Sigmoid colon (tissue), 7 donors: ENCODE data around the gene GTSE1. TPM values are rescaled to one million over a fixed set of nuclear protein-coding genes. Genes with fewer than 3 reads are reported as not detected.

Experiments
- DNase-seq: peaks from one replicate; pipeline ENCODE4 v3.0.0-alpha.2; 2019
- H3K27ac ChIP-seq, 4 donors: fragments of 200-600 bp; sonication (generic); one replicate each; pipeline ENCODE4 v1.5.1; 2016 to 2019; ENCODE audit warnings: mild to moderate bottlenecking in 1 of 4
- H3K27me3 ChIP-seq, 3 donors: fragments of 200-600 bp; sonication (generic); one replicate each; pipeline ENCODE4 v1.5.1; 2019; ENCODE audit warnings: mild to moderate bottlenecking in 1 of 3
- H3K36me3 ChIP-seq, 4 donors: fragments of 200-600 bp; sonication (generic); one replicate each; pipeline ENCODE4 v1.5.1; 2016 to 2019
- H3K4me1 ChIP-seq, 4 donors: fragments of 200-600 bp; sonication (generic); one replicate each; pipeline ENCODE4 v1.5.1; 2017 to 2019
- H3K4me3 ChIP-seq, 4 donors: fragments of 200-600 bp; sonication (generic); one replicate each; pipeline ENCODE4 v1.5.1; 2017 to 2019; ENCODE audit warnings: mild to moderate bottlenecking in 2 of 4, moderate library complexity in 1 of 4
- H3K9me3 ChIP-seq, 4 donors: fragments of 200-600 bp in 3 of 4; sonication (generic) in 3 of 4; one replicate each; pipeline versions ENCODE4 v1.5.1 to v1.6.1; 2013 to 2019
- CTCF ChIP-seq, 4 experiments: fragments of 450-650 bp in 3 of 4; fragments of 200-600 bp in 1 of 4; IDR thresholded peaks; one replicate each; pipeline ENCODE4 v1.5.1; 2016 to 2019; ENCODE audit warnings: antibody characterized with exemption in 4 of 4, mild to moderate bottlenecking in 3 of 4, moderate library complexity in 2 of 4
- EP300 ChIP-seq, 4 donors: sonication (generic); formaldehyde crosslinking; IDR thresholded peaks; one replicate each; pipeline ENCODE4 v1.6.1; 2017; ENCODE audit warnings: antibody characterized with exemption in 4 of 4
- POLR2A ChIP-seq, 2 donors: fragments of 450-650 bp; IDR thresholded peaks; one replicate each; pipeline ENCODE4 v1.6.1; 2016; ENCODE audit warnings: antibody characterized with exemption in 2 of 2, mild to moderate bottlenecking in 2 of 2, moderate library complexity in 2 of 2
- POLR2AphosphoS5 ChIP-seq, 4 donors: sonication (generic); formaldehyde crosslinking; IDR thresholded peaks; one replicate each; pipeline ENCODE4 v1.6.1; 2017; ENCODE audit warnings: antibody characterized with exemption in 4 of 4
- WGBS, 2 donors: extraction: QIAGEN DNeasy Blood & Tissue Kit; methylation state at CpG; one replicate each; pipeline ENCODE4 v1.1.7; 2013; 5-methylcytosine and 5-hydroxymethylcytosine counted together
- intact Hi-C: fragments of 100-400 bp; cut with DNase I; formaldehyde crosslinking; loops from one replicate; pipeline ENCODE4 v1.15.1; 2023
- polyA plus RNA-seq, 3 donors: library from polyadenylated mRNA; stranded (reverse); fragments of 200-250 nt; gene quantifications; one replicate each; pipeline ENCODE4 v1.2.3, GENCODE V29; 2013
- total RNA-seq, 4 donors: library from RNA; depleted of rRNA; stranded (reverse); fragments of >200 nt; gene quantifications; one replicate each; pipeline ENCODE4 v1.1.0, GENCODE V29; 2016
- donor health status: healthy with polysubstance abuse.
- donor health status: Bipolar disorder and iron deficiency.
- donor health status: healthy.

GTSE1 gene
- total and polyA plus RNA-seq, 7 donors = 0.27 to 14.3 (median 0.99) TPM; not detected in 1

- no peak overlapping the region for H3K4me3 ChIP-seq
- H3K9me3 ChIP-seq = no peaks in the 10 kb centered on the region
- intact Hi-C loops = no loop called here
- WGBS, 2 donors = 9 to 43% methylated on average over 8 of the region's 8 CpGs
- H3K36me3 ChIP-seq = no peaks in the 10 kb centered on the region
- peaks cover 0 to 4% (median 0%) of the 10 kb centered on the region in 3 donors for H3K27me3 ChIP-seq
- DNase-seq = no peak
- no peak for TF ChIP-seq CTCF (IDR thresholded peaks at IDR 0.05)
- no peak for TF ChIP-seq POLR2A (IDR thresholded peaks at IDR 0.05)
- TF ChIP-seq EP300 (IDR thresholded peaks at IDR 0.05) = no peak
- no peak for TF ChIP-seq POLR2AphosphoS5 (IDR thresholded peaks at IDR 0.05)
- H3K4me1 ChIP-seq = no peaks in the 10 kb centered on the region
- H3K27ac ChIP-seq = no peak overlapping the region
Measured at GRCh38 chr22:46373159-46373558, 76.5 kb downstream of the GTSE1 start.

- Histone ChIP-seq H3K36me3 (no peaks in the 10 kb centered on the region), H3K27me3 (peaks cover 0 to 4% (median 0%) of the 10 kb centered on the region in 3 donors), H3K27ac (no peak overlapping the region), H3K4me3 (no peak overlapping the region), H3K9me3 (no peaks in the 10 kb centered on the region), H3K4me1 (no peaks in the 10 kb centered on the region)
- TF ChIP-seq POLR2A (IDR thresholded peaks at IDR 0.05) (no peak), POLR2AphosphoS5 (IDR thresholded peaks at IDR 0.05) (no peak), EP300 (IDR thresholded peaks at IDR 0.05) (no peak), CTCF (IDR thresholded peaks at IDR 0.05) (no peak)
- intact Hi-C loops = no loop called here
- WGBS, 2 donors = 8 to 21% methylated on average over 31 of the region's 31 CpGs
- DNase-seq = no peak
Measured at GRCh38 chr22:46373921-46374662, 77.4 kb downstream of the GTSE1 start.

- Histone ChIP-seq H3K36me3 (no peaks in the 10 kb centered on the region), H3K27ac (no peak overlapping the region), H3K4me3 (no peak overlapping the region), H3K4me1 (no peaks in the 10 kb centered on the region), H3K9me3 (no peaks in the 10 kb centered on the region), H3K27me3 (peaks cover 0 to 4% (median 0%) of the 10 kb centered on the region in 3 donors)
- 11 to 67% methylated on average over 38 of the region's 38 CpGs for whole genome bisulfite sequencing, 2 donors
- no peak for TF ChIP-seq POLR2A (IDR thresholded peaks at IDR 0.05)
- no peak for TF ChIP-seq POLR2AphosphoS5 (IDR thresholded peaks at IDR 0.05)
- no peak for TF ChIP-seq CTCF (IDR thresholded peaks at IDR 0.05)
- no peak for TF ChIP-seq EP300 (IDR thresholded peaks at IDR 0.05)
- intact Hi-C loops = no loop called here
- no peak for DNase-seq
Measured at GRCh38 chr22:46374663-46375474, 78.2 kb downstream of the GTSE1 start.

- no peak for DNase-seq
- Histone ChIP-seq H3K27ac (no peak overlapping the region), H3K27me3 (peaks cover 0 to 4% (median 0%) of the 10 kb centered on the region in 3 donors), H3K36me3 (no peaks in the 10 kb centered on the region), H3K9me3 (no peaks in the 10 kb centered on the region), H3K4me1 (no peaks in the 10 kb centered on the region), H3K4me3 (no peak overlapping the region)
- intact Hi-C loops = no loop called here
- TF ChIP-seq POLR2AphosphoS5 (IDR thresholded peaks at IDR 0.05) = no peak
- 94 to 97% methylated on average over 3 of the region's 3 CpGs for WGBS, 2 donors
Measured at GRCh38 chr22:46376111-46376510, 79.4 kb downstream of the GTSE1 start.

GRCh38 chr22:46376908-46377524 lies 80.3 kb downstream of the GTSE1 start:
- H3K27ac ChIP-seq = no peak overlapping the region
- peaks cover 0 to 4% (median 0%) of the 10 kb centered on the region in 3 donors for H3K27me3 ChIP-seq
- DNase-seq = no peak
- no peaks in the 10 kb centered on the region for H3K4me1 ChIP-seq
- no peaks in the 10 kb centered on the region for H3K36me3 ChIP-seq
- TF ChIP-seq EP300 (IDR thresholded peaks at IDR 0.05) (no peak), POLR2AphosphoS5 (IDR thresholded peaks at IDR 0.05) (no peak), CTCF (IDR thresholded peaks at IDR 0.05) (no peak), POLR2A (IDR thresholded peaks at IDR 0.05) (no peak)
- intact Hi-C loops = no loop called here
- WGBS, 2 donors = 85 to 92% methylated on average over 19 of the region's 19 CpGs
- no peaks in the 10 kb centered on the region for H3K9me3 ChIP-seq
- no peak overlapping the region for H3K4me3 ChIP-seq
